BE2C (cell line): Measurements from ENCODE around the gene LTB4R2.
A peak's percentile ranks its signal among the peaks of the same experiment; 100 is the strongest.

Source experiments
- DNase-seq: peaks from one replicate; pipeline ENCODE4 v3.0.0-alpha.2; 2020
- H3K27me3 ChIP-seq: fragments of 250-450 bp; sonication (Bioruptor Pico); 2 replicates; pipeline ENCODE4 v1.5.1; 2020; ENCODE audit warnings: mild to moderate bottlenecking
- H3K36me3 ChIP-seq: fragments of 250-450 bp; sonication (Bioruptor Pico); 2 replicates; pipeline ENCODE4 v1.5.1; 2020; ENCODE audit warnings: mild to moderate bottlenecking
- H3K4me1 ChIP-seq: fragments of 250-450 bp; sonication (Bioruptor Pico); 2 replicates; pipeline ENCODE4 v1.5.1; 2020
- H3K4me3 ChIP-seq: 2 replicates; pipeline ENCODE4 v1.5.1; 2011; ENCODE audit warnings: low read depth, low read length
- H3K9me3 ChIP-seq: fragments of 250-450 bp; sonication (Bioruptor Pico); 2 replicates; pipeline ENCODE4 v1.5.1; 2020
- CTCF ChIP-seq: IDR thresholded peaks from 2 replicates; pipeline ENCODE4 v1.5.1; 2012; ENCODE audit warnings: mild to moderate bottlenecking, low read depth, low read length

LTB4R2 gene

GRCh38 chr14:24274101-24274543 is 35.8 kb upstream of the LTB4R2 start:
- Histone ChIP-seq H3K27me3 (no peaks in the 10 kb centered on the region), H3K4me1 (peaks cover under 1% of the 10 kb centered on the region; the same call in 1 of the 2 replicates), H3K4me3 (no peak overlapping the region), H3K9me3 (no peaks in the 10 kb centered on the region), H3K36me3 (no peaks in the 10 kb centered on the region)
- no peak for DNase-seq
- no peak for TF ChIP-seq CTCF

- Histone ChIP-seq H3K36me3 (no peaks in the 10 kb centered on the region), H3K4me1 (peaks cover 2% of the 10 kb centered on the region; the same call in 1 of the 2 replicates), H3K27me3 (no peaks in the 10 kb centered on the region), H3K9me3 (no peaks in the 10 kb centered on the region), H3K4me3 (no peak overlapping the region)
- TF ChIP-seq CTCF, result no peak
- DNase-seq, result no peak
Observed at GRCh38 chr14:24277071-24277470, 32.9 kb upstream of the LTB4R2 start.

- no peak for TF ChIP-seq CTCF
- Histone ChIP-seq H3K4me1 (peaks cover 2% of the 10 kb centered on the region; the same call in 1 of the 2 replicates), H3K9me3 (no peaks in the 10 kb centered on the region), H3K36me3 (no peaks in the 10 kb centered on the region), H3K4me3 (no peak overlapping the region), H3K27me3 (no peaks in the 10 kb centered on the region)
- DNase-seq, result no peak
Observed at GRCh38 chr14:24277606-24278321, 32.2 kb upstream of the LTB4R2 start.

GRCh38 chr14:24278424-24278823 is 31.5 kb upstream of the LTB4R2 start:
- no peaks in the 10 kb centered on the region for H3K36me3 ChIP-seq
- H3K4me1 ChIP-seq, result peaks cover 2% of the 10 kb centered on the region; the same call in 1 of the 2 replicates
- no peak for TF ChIP-seq CTCF
- no peaks in the 10 kb centered on the region for H3K9me3 ChIP-seq
- H3K27me3 ChIP-seq, result no peaks in the 10 kb centered on the region
- no peak for DNase-seq
- H3K4me3 ChIP-seq, result no peak overlapping the region

- peak; percentile 34 for TF ChIP-seq CTCF
- DNase-seq, result peak; percentile 51
- Histone ChIP-seq H3K4me3 (no peak overlapping the region), H3K9me3 (no peaks in the 10 kb centered on the region), H3K36me3 (no peaks in the 10 kb centered on the region), H3K4me1 (peaks cover 2% of the 10 kb centered on the region; the same call in 1 of the 2 replicates), H3K27me3 (no peaks in the 10 kb centered on the region)
Observed at GRCh38 chr14:24279301-24280186, 30.4 kb upstream of the LTB4R2 start.
